Loucy (cell line): ENCODE data around the gene PID1.

Experiments used
- H2AFZ ChIP-seq: fragments of 200-600 bp; sonication (generic); 2 replicates; pipeline ENCODE4 v1.6.0; 2016; ENCODE audit warnings: antibody characterized with exemption, mild to moderate bottlenecking, low read length, moderate library complexity
- H3F3A ChIP-seq: fragments of 200-600 bp; 2 replicates; pipeline ENCODE4 v1.6.0; 2016; ENCODE audit warnings: antibody characterized with exemption, low read depth, mild to moderate bottlenecking
- H3K27me3 ChIP-seq: fragments of 200-600 bp; sonication (generic); 2 replicates; pipeline ENCODE4 v1.6.1; 2014; ENCODE audit warnings: low read length, mild to moderate bottlenecking; ENCODE audit not compliant: insufficient read depth, poor library complexity, severe bottlenecking
- H3K36me3 ChIP-seq: fragments of 200-600 bp; sonication (generic); 2 replicates; pipeline ENCODE4 v1.6.1; 2016; ENCODE audit warnings: low read length; ENCODE audit not compliant: insufficient read depth
- H3K4me1 ChIP-seq: fragments of 200-600 bp; sonication (generic); 2 replicates; pipeline ENCODE4 v1.5.1; 2014; ENCODE audit warnings: low read length, mild to moderate bottlenecking; ENCODE audit not compliant: insufficient read depth, poor library complexity, severe bottlenecking
- H3K4me2 ChIP-seq: fragments of 200-600 bp; sonication (generic); 2 replicates; pipeline ENCODE4 v1.6.0; 2014; ENCODE audit warnings: antibody characterized with exemption, low read length, low read depth, mild to moderate bottlenecking; ENCODE audit not compliant: poor library complexity, severe bottlenecking
- H3K4me3 ChIP-seq: fragments of 200-600 bp; sonication (generic); 2 replicates; pipeline ENCODE4 v1.5.1; 2014; ENCODE audit warnings: low read length, mild to moderate bottlenecking, mixed read lengths; ENCODE audit not compliant: poor library complexity, severe bottlenecking
- H3K79me2 ChIP-seq: fragments of 200-600 bp; sonication (generic); 2 replicates; pipeline ENCODE4 v1.6.1; 2014; ENCODE audit warnings: low read length; ENCODE audit not compliant: insufficient read depth
- H3K9ac ChIP-seq: fragments of 200-600 bp; sonication (generic); 2 replicates; pipeline ENCODE4 v1.6.0; 2014; ENCODE audit warnings: mild to moderate bottlenecking, low read depth, low read length, moderate library complexity; ENCODE audit not compliant: poor library complexity, severe bottlenecking
- H3K9me2 ChIP-seq: fragments of 200-600 bp; sonication (generic); replicated peaks from 2 replicates; pipeline ENCODE4 v1.6.1; 2016; ENCODE audit warnings: low read depth, low read length, mixed read lengths
- H3K9me3 ChIP-seq: fragments of 200-600 bp; sonication (generic); 2 replicates; pipeline ENCODE4 v1.6.1; 2014; ENCODE audit warnings: mild to moderate bottlenecking, antibody characterized with exemption, low read length, low read depth; ENCODE audit not compliant: insufficient read depth
- H4K20me1 ChIP-seq: fragments of 200-600 bp; sonication (generic); 2 replicates; pipeline ENCODE4 v1.6.0; 2014; ENCODE audit warnings: antibody characterized with exemption, low read length, mild to moderate bottlenecking; ENCODE audit not compliant: insufficient read depth, poor library complexity, severe bottlenecking
- EZH2phosphoT487 ChIP-seq: fragments of 200-600 bp; IDR thresholded peaks from 2 replicates; pipeline ENCODE4 v1.6.1; 2018; ENCODE audit warnings: antibody characterized with exemption, mild to moderate bottlenecking, moderate library complexity, borderline replicate concordance
- TF ChIP-seq, protein P1 (sequence below): fragments of 200-600 bp; sonication (generic); conservative IDR thresholded peaks from 2 replicates; pipeline ENCODE4 v1.5.1; 2014; ENCODE audit warnings: mild to moderate bottlenecking, antibody characterized with exemption, low read length

The PID1 gene

GRCh38 chr2:229313591-229313990 lies 42.5 kb upstream of the PID1 start:
- H3K27me3 ChIP-seq, result no peaks in the 10 kb centered on the region
- no peak overlapping the region for H3K4me2 ChIP-seq
- TF ChIP-seq EZH2phosphoT487, result no peak
- TF ChIP-seq, protein P1, sequence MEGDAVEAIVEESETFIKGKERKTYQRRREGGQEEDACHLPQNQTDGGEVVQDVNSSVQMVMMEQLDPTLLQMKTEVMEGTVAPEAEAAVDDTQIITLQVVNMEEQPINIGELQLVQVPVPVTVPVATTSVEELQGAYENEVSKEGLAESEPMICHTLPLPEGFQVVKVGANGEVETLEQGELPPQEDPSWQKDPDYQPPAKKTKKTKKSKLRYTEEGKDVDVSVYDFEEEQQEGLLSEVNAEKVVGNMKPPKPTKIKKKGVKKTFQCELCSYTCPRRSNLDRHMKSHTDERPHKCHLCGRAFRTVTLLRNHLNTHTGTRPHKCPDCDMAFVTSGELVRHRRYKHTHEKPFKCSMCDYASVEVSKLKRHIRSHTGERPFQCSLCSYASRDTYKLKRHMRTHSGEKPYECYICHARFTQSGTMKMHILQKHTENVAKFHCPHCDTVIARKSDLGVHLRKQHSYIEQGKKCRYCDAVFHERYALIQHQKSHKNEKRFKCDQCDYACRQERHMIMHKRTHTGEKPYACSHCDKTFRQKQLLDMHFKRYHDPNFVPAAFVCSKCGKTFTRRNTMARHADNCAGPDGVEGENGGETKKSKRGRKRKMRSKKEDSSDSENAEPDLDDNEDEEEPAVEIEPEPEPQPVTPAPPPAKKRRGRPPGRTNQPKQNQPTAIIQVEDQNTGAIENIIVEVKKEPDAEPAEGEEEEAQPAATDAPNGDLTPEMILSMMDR, result no peak
- H2AFZ ChIP-seq, result no peak overlapping the region
- no peak overlapping the region for H3K4me3 ChIP-seq
- H3F3A ChIP-seq, result no peaks in the 10 kb centered on the region
- no peaks in the 10 kb centered on the region for H3K36me3 ChIP-seq
- no peak overlapping the region for H3K9ac ChIP-seq
- no peaks in the 10 kb centered on the region for H3K9me3 ChIP-seq
- no peaks in the 10 kb centered on the region for H3K9me2 ChIP-seq
- H3K4me1 ChIP-seq, result no peaks in the 10 kb centered on the region
- H3K79me2 ChIP-seq, result no peaks in the 10 kb centered on the region
- no peaks in the 10 kb centered on the region for H4K20me1 ChIP-seq

DNA sequence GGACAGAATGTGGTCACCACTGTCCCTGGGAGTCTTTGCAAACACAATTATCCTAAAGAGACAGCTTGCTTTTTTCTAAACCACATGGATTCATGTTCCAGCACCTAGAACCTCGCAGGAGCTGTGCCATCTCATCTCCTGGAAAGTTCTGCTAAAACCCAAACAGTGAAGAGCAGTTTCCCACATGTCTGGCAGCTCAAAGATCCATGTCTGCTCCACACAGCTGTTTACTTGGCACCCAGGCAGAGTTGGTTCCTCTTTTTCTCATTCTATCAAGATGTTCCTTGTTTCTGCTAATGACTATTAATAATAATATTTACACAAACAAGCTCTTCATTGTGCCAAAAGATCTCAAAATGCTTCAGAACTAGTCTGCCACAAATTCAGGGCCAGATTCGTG lies 30.1 kb upstream of the PID1 start:
- Histone ChIP-seq H3K9me3 (no peaks in the 10 kb centered on the region), H3K4me1 (no peaks in the 10 kb centered on the region), H3F3A (no peaks in the 10 kb centered on the region), H2AFZ (no peak overlapping the region), H3K79me2 (no peaks in the 10 kb centered on the region), H3K4me2 (no peak overlapping the region), H3K36me3 (no peaks in the 10 kb centered on the region), H3K9me2 (no peaks in the 10 kb centered on the region), H3K9ac (no peak overlapping the region), H3K4me3 (no peak overlapping the region), H3K27me3 (no peaks in the 10 kb centered on the region), H4K20me1 (no peaks in the 10 kb centered on the region)
- TF ChIP-seq, protein P1, result no peak
- no peak for TF ChIP-seq EZH2phosphoT487

- H3K9me3 ChIP-seq, result no peaks in the 10 kb centered on the region
- no peaks in the 10 kb centered on the region for H3K36me3 ChIP-seq
- TF ChIP-seq, protein P1, result no peak
- TF ChIP-seq EZH2phosphoT487, result no peak
- H3F3A ChIP-seq, result no peaks in the 10 kb centered on the region
- H3K9me2 ChIP-seq, result no peaks in the 10 kb centered on the region
- no peaks in the 10 kb centered on the region for H3K4me1 ChIP-seq
- no peak overlapping the region for H3K4me3 ChIP-seq
- H2AFZ ChIP-seq, result no peak overlapping the region
- H3K27me3 ChIP-seq, result no peaks in the 10 kb centered on the region
- H3K79me2 ChIP-seq, result no peaks in the 10 kb centered on the region
- no peaks in the 10 kb centered on the region for H4K20me1 ChIP-seq
- H3K9ac ChIP-seq, result no peak overlapping the region
- H3K4me2 ChIP-seq, result no peak overlapping the region
These were observed 29.7 kb upstream of the PID1 start for GRCh38 chr2:229300790-229301189.
